NB4 (cell line): ENCODE data around the gene KLK15.
A peak's percentile ranks its signal among the peaks of the same experiment; 100 is the strongest.

ENCODE experiments used
- DNase-seq: peaks from one replicate; pipeline ENCODE4 v3.0.0; 2010; ENCODE audit warnings: low read depth
- H3K4me3 ChIP-seq: one replicate; pipeline ENCODE4 v1.5.1; 2011; ENCODE audit warnings: mild to moderate bottlenecking, low read depth, low read length, moderate library complexity
- MYC ChIP-seq: IDR thresholded peaks from 2 replicates; pipeline ENCODE4 v1.6.1; 2011; ENCODE audit warnings: low read depth, low read length
- POLR2A ChIP-seq: IDR thresholded peaks from 2 replicates; pipeline ENCODE4 v1.6.1; 2011; ENCODE audit warnings: mild to moderate bottlenecking; ENCODE audit not compliant: insufficient read length; ENCODE audit errors: extremely low read depth
- TF ChIP-seq, protein P1 (sequence below): IDR thresholded peaks from 2 replicates; pipeline ENCODE4 v1.6.1; 2011; ENCODE audit warnings: low read depth, low read length
- TF ChIP-seq, protein P2 (sequence below): IDR thresholded peaks from one replicate; pipeline ENCODE4 v1.5.1; 2012; ENCODE audit warnings: low read depth, low read length

KLK15 gene

DNA sequence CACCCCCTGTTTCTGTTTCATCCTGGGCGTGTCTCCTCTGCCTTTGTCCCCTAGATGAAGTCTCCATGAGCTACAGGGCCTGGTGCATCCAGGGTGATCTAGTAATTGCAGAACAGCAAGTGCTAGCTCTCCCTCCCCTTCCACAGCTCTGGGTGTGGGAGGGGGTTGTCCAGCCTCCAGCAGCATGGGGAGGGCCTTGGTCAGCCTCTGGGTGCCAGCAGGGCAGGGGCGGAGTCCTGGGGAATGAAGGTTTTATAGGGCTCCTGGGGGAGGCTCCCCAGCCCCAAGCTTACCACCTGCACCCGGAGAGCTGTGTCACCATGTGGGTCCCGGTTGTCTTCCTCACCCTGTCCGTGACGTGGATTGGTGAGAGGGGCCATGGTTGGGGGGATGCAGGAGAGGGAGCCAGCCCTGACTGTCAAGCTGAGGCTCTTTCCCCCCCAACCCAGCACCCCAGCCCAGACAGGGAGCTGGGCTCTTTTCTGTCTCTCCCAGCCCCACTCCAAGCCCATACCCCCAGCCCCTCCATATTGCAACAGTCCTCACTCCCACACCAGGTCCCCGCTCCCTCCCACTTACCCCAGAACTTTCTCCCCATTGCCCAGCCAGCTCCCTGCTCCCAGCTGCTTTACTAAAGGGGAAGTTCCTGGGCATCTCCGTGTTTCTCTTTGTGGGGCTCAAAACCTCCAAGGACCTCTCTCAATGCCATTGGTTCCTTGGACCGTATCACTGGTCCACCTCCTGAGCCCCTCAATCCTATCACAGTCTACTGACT is 21.4 kb upstream of the KLK15 start, which contains the start of gene KLK3:
Gene KLK3 (plus strand): TSS at position 280 of the 775 bp plus-strand sequence. CDS start 41 bp downstream, at position 321.
- DNase-seq: peak; percentile 65
- TF ChIP-seq MYC (no peak), POLR2A (no peak)
- TF ChIP-seq, protein P1, sequence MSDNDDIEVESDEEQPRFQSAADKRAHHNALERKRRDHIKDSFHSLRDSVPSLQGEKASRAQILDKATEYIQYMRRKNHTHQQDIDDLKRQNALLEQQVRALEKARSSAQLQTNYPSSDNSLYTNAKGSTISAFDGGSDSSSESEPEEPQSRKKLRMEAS: no peak
- TF ChIP-seq, protein P2, sequence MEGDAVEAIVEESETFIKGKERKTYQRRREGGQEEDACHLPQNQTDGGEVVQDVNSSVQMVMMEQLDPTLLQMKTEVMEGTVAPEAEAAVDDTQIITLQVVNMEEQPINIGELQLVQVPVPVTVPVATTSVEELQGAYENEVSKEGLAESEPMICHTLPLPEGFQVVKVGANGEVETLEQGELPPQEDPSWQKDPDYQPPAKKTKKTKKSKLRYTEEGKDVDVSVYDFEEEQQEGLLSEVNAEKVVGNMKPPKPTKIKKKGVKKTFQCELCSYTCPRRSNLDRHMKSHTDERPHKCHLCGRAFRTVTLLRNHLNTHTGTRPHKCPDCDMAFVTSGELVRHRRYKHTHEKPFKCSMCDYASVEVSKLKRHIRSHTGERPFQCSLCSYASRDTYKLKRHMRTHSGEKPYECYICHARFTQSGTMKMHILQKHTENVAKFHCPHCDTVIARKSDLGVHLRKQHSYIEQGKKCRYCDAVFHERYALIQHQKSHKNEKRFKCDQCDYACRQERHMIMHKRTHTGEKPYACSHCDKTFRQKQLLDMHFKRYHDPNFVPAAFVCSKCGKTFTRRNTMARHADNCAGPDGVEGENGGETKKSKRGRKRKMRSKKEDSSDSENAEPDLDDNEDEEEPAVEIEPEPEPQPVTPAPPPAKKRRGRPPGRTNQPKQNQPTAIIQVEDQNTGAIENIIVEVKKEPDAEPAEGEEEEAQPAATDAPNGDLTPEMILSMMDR: no peak
- no peak within 1 kb of the TSS for H3K4me3 ChIP-seq

DNA sequence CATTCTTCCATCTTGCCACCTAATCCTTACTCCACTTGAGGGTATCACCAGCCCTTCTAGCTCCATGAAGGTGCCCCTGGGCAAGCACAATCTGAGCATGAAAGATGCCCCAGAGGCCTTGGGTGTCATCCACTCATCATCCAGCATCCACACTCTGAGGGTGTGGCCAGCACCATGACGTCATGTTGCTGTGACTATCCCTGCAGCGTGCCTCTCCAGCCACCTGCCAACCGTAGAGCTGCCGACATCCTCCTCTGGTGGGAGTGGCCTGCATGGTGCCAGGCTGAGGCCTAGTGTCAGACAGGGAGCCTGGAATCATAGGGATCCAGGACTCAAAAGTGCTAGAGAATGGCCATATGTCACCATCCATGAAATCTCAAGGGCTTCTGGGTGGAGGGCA is 18.2 kb upstream of the KLK15 start:
- TF ChIP-seq POLR2A: no peak
- TF ChIP-seq, protein P2: no peak
- TF ChIP-seq, protein P1: no peak
- no peak for DNase-seq

DNA sequence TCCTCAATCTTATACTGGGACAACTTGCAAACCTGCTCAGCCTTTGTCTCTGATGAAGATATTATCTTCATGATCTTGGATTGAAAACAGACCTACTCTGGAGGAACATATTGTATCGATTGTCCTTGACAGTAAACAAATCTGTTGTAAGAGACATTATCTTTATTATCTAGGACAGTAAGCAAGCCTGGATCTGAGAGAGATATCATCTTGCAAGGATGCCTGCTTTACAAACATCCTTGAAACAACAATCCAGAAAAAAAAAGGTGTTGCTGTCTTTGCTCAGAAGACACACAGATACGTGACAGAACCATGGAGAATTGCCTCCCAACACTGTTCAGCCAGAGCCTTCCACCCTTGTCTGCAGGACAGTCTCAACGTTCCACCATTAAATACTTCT is 17.4 kb upstream of the KLK15 start:
- DNase-seq: no peak
- no peak overlapping the region for H3K4me3 ChIP-seq
- no peak for TF ChIP-seq POLR2A
- TF ChIP-seq, protein P1: no peak
- TF ChIP-seq MYC: no peak
- TF ChIP-seq, protein P2: no peak

More for the DNA sequence above, 18.2 kb upstream of the KLK15 start:
- H3K4me3 ChIP-seq: no peak overlapping the region

DNA sequence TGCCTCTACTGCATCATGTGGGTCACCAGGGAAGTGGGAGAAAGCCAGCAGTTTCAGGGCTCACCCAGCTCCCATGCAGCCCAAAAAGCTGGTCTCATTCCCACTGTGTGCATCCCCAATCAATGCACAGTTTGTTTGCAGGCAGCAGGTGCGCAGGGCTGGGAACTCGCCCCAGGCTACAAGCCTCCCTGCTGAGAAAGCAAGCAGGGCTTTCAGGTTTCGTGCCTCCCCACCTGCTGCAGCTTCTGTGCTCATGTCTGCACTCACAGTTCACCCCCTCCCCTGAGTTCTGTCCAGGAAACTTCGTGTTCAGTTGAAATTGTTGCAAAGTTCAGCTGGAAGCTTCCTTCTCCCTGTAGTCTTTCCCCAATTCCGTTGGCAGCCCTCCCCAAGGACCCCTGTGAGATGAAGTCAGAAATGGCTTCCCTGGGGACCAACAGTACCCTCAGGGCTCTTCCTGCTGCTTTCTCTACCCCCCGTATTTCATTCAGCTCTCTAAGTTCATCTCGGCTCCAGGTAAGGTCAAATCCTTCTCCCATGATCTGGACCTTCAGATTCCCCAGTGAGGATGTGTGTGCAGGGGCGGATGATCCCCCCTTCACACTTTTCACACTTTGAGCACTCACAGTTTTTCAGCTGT is 11.0 kb upstream of the KLK15 start:
- no peak overlapping the region for H3K4me3 ChIP-seq
- no peak for TF ChIP-seq MYC
- TF ChIP-seq, protein P1: no peak
- TF ChIP-seq, protein P2: no peak
- no peak for TF ChIP-seq POLR2A
- no peak for DNase-seq

DNA sequence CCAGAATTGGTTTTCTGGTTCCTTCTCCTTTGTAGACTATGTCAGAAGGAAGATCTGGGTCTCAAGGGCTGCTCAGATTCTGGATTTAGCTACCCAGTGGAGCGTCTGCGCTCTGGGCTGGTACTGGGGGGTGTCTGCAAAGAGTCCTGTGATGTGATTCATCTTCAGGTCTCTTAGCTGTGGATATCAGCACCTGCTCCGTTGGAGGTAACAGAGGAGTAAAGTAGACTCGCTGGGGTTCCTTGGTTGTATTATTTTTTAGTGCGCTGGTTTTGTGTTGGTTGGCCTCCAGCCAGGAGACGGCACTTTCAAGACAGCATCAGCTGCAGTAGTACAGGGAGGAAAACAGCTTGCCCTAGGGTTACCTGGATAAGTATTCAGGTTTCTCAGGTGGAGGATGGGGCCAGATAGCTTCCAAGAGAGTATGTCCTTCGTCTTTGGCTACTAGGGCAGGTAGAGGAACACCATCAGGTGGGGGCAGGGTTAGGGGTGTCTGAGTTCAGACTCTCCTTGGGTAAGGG is 10.4 kb upstream of the KLK15 start:
- no peak for DNase-seq
- no peak for TF ChIP-seq POLR2A
- TF ChIP-seq, protein P1: no peak
- TF ChIP-seq, protein P2: no peak
- TF ChIP-seq MYC: no peak
- no peak overlapping the region for H3K4me3 ChIP-seq
